Measurements from ENCODE around the gene POLDIP2. TPM values are rescaled to one million over a fixed set of nuclear protein-coding genes. Genes with fewer than 3 reads are reported as not detected.

POLDIP2 gene
- total RNA-seq, 1 donor from 2014 or later: 79.1 TPM

DNA sequence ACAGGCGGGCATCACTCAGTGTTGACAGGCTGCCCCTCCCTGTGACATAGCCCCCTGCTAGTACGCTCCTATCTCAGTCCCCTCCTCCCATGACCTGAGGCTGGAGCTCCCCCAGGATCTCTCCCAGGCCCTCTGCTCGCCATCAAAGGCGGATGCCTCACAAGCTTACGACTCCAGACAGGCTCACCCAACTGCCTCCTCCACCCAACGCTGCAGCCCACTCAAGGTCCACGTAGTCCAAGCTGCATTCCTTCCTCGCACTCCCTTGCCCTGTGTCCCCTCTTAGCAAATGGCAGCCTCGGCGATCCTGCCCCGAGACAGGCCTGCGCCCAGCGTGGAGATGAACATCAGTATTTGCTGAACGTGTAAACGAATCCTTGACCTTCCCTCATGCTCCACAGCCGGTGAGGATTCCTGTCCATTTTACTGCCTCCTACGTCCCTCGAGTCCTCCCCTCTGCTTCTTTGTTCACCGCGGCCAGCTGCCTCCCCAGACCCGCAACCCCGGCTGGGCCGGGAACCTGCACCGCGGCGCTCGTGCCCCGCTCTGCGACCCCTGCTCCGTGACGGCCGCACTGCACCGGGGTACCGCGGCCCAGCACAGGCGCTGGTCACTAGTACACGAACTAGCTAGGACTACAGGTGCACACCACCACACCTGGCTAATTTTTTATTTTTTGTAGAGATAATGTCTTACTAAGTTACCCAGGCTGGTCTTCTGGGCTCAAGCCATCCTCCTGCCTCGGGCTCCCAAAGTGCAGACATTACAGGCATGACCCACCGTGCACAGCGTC lies 39.2 kb downstream of the POLDIP2 start:
- H3K4me3 ChIP-seq (ENCODE audit: insufficient read depth, low read depth, low read length): peak overlapping the region; percentile 78
- peak overlapping the region; percentile 14 for H3K9ac ChIP-seq (ENCODE audit: low read length)
- peak overlapping the region; percentile 89 for H2AFZ ChIP-seq (ENCODE audit: low read depth, low read length)
- FAIRE-seq (no peak), DNase-seq (ENCODE audit: low read depth) (no peak)
- Mint-ChIP-seq H3K4me1 (ENCODE audit: low read depth, unreplicated experiment) (peaks cover 6% of the 10 kb centered on the region), H3K27ac (ENCODE audit: unreplicated experiment) (peak overlapping the region; percentile 64), H3K27me3 (ENCODE audit: low read depth, unreplicated experiment) (peaks cover 19% of the 10 kb centered on the region), H3K9me3 (ENCODE audit: unreplicated experiment) (no peaks in the 10 kb centered on the region), H3K4me3 (ENCODE audit: unreplicated experiment) (peak overlapping the region; percentile 94), H3K36me3 (ENCODE audit: low read depth, unreplicated experiment) (no peaks in the 10 kb centered on the region)
- H3K79me2 ChIP-seq (ENCODE audit: insufficient read depth, low read length): peaks cover 34% of the 10 kb centered on the region
- H3K4me2 ChIP-seq (ENCODE audit: low read length): peak overlapping the region; percentile 89
- no peaks in the 10 kb centered on the region for H4K20me1 ChIP-seq (ENCODE audit: insufficient read depth, low read length)
- H3K4me1 ChIP-seq (ENCODE audit: insufficient read depth, low read length): peaks cover 17% of the 10 kb centered on the region
- H3K27ac ChIP-seq (ENCODE audit: low read depth, low read length): no peak overlapping the region
- TF ChIP-seq CTCF (IDR thresholded peaks at IDR 0.05; ENCODE audit: insufficient read depth, low read depth, low read length): no peak
- no peak for TF ChIP-seq EZH2 (IDR thresholded peaks at IDR 0.05; ENCODE audit: insufficient read depth, low read length)
- H3K36me3 ChIP-seq (ENCODE audit: insufficient read depth, low read length): no peaks in the 10 kb centered on the region
- peaks cover 5% of the 10 kb centered on the region for H3K27me3 ChIP-seq (ENCODE audit: insufficient read depth, low read length)
- no peaks in the 10 kb centered on the region for H3K9me3 ChIP-seq (ENCODE audit: insufficient read depth, low read depth, low read length)

- H2AFZ ChIP-seq (ENCODE audit: low read depth, low read length): peak overlapping the region; percentile 89
- peak overlapping the region; percentile 45 for H3K27ac Mint-ChIP-seq (ENCODE audit: unreplicated experiment)
- no peak overlapping the region for H3K27ac ChIP-seq (ENCODE audit: low read depth, low read length)
Observed at GRCh38 chr17:28317099-28317965, 40.0 kb downstream of the POLDIP2 start.

More at GRCh38 chr17:28317099-28317965, 40.0 kb downstream of the POLDIP2 start:
- Mint-ChIP-seq H3K27me3 (ENCODE audit: low read depth, unreplicated experiment) (peaks cover 19% of the 10 kb centered on the region), H3K4me3 (ENCODE audit: unreplicated experiment) (peak overlapping the region; percentile 94), H3K9me3 (ENCODE audit: unreplicated experiment) (no peaks in the 10 kb centered on the region), H3K4me1 (ENCODE audit: low read depth, unreplicated experiment) (peaks cover 6% of the 10 kb centered on the region), H3K36me3 (ENCODE audit: low read depth, unreplicated experiment) (no peaks in the 10 kb centered on the region)
- DNase-seq (ENCODE audit: low read depth) (no peak), FAIRE-seq (no peak)
- Histone ChIP-seq H3K4me3 (ENCODE audit: insufficient read depth, low read depth, low read length) (no peak overlapping the region), H3K9ac (ENCODE audit: low read length) (no peak overlapping the region), H3K79me2 (ENCODE audit: insufficient read depth, low read length) (peaks cover 25% of the 10 kb centered on the region), H3K4me2 (ENCODE audit: low read length) (peak overlapping the region; percentile 89), H3K36me3 (ENCODE audit: insufficient read depth, low read length) (no peaks in the 10 kb centered on the region), H3K9me3 (ENCODE audit: insufficient read depth, low read depth, low read length) (no peaks in the 10 kb centered on the region), H4K20me1 (ENCODE audit: insufficient read depth, low read length) (no peaks in the 10 kb centered on the region), H3K27me3 (ENCODE audit: insufficient read depth, low read length) (peaks cover 8% of the 10 kb centered on the region), H3K4me1 (ENCODE audit: insufficient read depth, low read length) (peaks cover 17% of the 10 kb centered on the region)
- TF ChIP-seq CTCF (IDR thresholded peaks at IDR 0.05; ENCODE audit: insufficient read depth, low read depth, low read length): no peak
- no peak for TF ChIP-seq EZH2 (IDR thresholded peaks at IDR 0.05; ENCODE audit: insufficient read depth, low read length)
